Measurements from ENCODE around the gene CUTA. TPM values are rescaled to one million over a fixed set of nuclear protein-coding genes. Genes with fewer than 3 reads are reported as not detected.

CUTA gene
- total RNA-seq, 1 experiment from 2014 or later = 186 TPM

DNA sequence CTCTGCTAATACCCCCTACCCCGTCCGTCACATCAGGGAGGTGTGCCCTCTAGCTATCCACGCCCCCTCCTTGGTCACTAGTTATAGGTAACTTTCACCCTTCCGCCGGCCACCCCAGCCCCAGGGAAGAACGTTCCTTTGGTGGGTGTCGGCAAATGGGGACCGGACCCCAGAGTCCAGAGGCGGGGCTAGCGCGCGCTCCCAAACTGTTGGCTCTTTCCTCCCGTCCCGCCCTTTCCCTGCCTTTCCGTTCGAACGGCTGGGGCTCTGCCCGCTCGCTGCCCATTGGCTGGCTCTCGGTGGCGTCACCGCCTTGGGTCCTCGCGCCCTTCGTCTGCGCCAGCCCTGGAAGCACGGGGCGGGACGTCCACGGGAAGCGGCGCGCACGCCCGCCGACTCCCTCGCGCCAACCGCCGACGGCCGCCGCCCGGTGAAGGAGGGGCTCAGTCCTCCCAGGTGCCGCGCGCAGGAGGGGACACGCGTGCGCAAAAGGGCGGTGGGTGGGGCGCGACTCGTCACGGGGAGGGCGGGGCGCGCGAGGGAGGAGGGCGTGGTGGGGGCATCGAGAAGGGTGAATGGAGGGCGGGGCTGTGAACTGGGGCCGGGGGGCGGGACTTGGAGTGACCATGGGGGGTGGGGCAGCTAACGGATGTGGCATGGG lies 7.7 kb downstream of the CUTA start:
- Histone ChIP-seq H3K9me3 (ENCODE audit: control insufficient read depth in 1 of 2, insufficient read depth in 1 of 2, low read depth in 1 of 2, low read length in 2 of 2) (no peaks in the 10 kb centered on the region), H3K4me3 (replicated peaks in 1 of 2; ENCODE audit: low read depth in 1 of 2, low read length in 2 of 2) (peak overlapping the region; percentile 67 to 77), H3K36me3 (ENCODE audit: control insufficient read depth in 1 of 2, insufficient read depth in 2 of 2, low read length in 2 of 2) (peaks cover 19 to 53% of the 10 kb centered on the region in 2 experiments), H3K9ac (ENCODE audit: low read length) (peak overlapping the region; percentile 78), H4K20me1 (ENCODE audit: insufficient read depth) (no peaks in the 10 kb centered on the region), H2AFZ (ENCODE audit: low read depth, low read length, poor library complexity, severe bottlenecking) (no peak overlapping the region), H3K79me2 (ENCODE audit: insufficient read depth, low read length) (peaks cover 13% of the 10 kb centered on the region; the same call in 1 of the 2 replicates), H3K27ac (ENCODE audit: low read depth, low read length) (peak overlapping the region; percentile 78), H3K9me2 (ENCODE audit: insufficient read depth) (no peaks in the 10 kb centered on the region), H3K4me1 (ENCODE audit: control insufficient read depth in 1 of 2, insufficient read depth in 2 of 2, low read length in 2 of 2) (peaks cover 5 to 18% of the 10 kb centered on the region in 2 experiments; a peak in 3 of 4 replicates), H3K27me3 (ENCODE audit: insufficient read depth, low read length) (no peaks in the 10 kb centered on the region), H3K4me2 (ENCODE audit: low read length) (peak overlapping the region; percentile 91)
- ChIA-PET POLR2A (interaction anchor here (0.9 to 1.3 kb wide), 3 partner anchors 19 to 133 kb away, joined by 3 read pairs; partner anchors contain the start of genes B3GALT4 and ZBTB22), RAD21 (ENCODE audit: low non-redundant PET in 1 of 2, low total read pairs in 2 of 2, uncharacterized antibody in 2 of 2, unreplicated experiment in 2 of 2) (no interaction called here), CTCF (interaction anchor here (1.2 kb wide), 1 partner anchor 8 kb away, joined by 3 read pairs; the partner anchor contains the start of gene CUTA)
- peak; percentile 95 for DNase-seq (ENCODE audit: low read depth, low spot score)
- intact Hi-C loops (cut with micrococcal nuclease) = loop anchor here (1.0 to 10.0 kb wide), 3 partner anchors 19 to 205 kb away; partner anchors contain the start of genes HSD17B8, KIFC1, RGL2 and RING1
- no TSS peak for BruUV-seq (replicated peaks)
- TF ChIP-seq, protein P1, sequence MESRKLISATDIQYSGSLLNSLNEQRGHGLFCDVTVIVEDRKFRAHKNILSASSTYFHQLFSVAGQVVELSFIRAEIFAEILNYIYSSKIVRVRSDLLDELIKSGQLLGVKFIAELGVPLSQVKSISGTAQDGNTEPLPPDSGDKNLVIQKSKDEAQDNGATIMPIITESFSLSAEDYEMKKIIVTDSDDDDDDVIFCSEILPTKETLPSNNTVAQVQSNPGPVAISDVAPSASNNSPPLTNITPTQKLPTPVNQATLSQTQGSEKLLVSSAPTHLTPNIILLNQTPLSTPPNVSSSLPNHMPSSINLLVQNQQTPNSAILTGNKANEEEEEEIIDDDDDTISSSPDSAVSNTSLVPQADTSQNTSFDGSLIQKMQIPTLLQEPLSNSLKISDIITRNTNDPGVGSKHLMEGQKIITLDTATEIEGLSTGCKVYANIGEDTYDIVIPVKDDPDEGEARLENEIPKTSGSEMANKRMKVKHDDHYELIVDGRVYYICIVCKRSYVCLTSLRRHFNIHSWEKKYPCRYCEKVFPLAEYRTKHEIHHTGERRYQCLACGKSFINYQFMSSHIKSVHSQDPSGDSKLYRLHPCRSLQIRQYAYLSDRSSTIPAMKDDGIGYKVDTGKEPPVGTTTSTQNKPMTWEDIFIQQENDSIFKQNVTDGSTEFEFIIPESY (IDR thresholded peaks at IDR 0.05; ENCODE audit: extremely low read depth, insufficient replicate concordance, low read length) = peak; percentile 24
- no peak for TF ChIP-seq FOSL1 (IDR thresholded peaks at IDR 0.05; ENCODE audit: low read depth)
- TF ChIP-seq POLR2AphosphoS5 (IDR thresholded peaks at IDR 0.05; ENCODE audit: low read depth, low read length) = peak; percentile 77; the same call in 1 of the 2 replicates
- TF ChIP-seq YY1 (IDR thresholded peaks at IDR 0.05; ENCODE audit: extremely low read depth, insufficient replicate concordance, low read depth, low read length) = peak; percentile 70
- peak; percentile 91 for ATAC-seq
